Hepatocyte (in vitro differentiated cells): ENCODE measurements around the gene XDH. TPM values are rescaled to one million over a fixed set of nuclear protein-coding genes. Genes with fewer than 3 reads are reported as not detected.

ENCODE experiments used
- DNase-seq: peaks from one replicate; pipeline ENCODE4 v3.0.0-alpha.2; 2016; ENCODE audit warnings: low spot score
- H2AFZ ChIP-seq: fragments of 200-600 bp; sonication (generic); 2 replicates; pipeline ENCODE4 v1.6.0; 2016; ENCODE audit warnings: antibody characterized with exemption, mild to moderate bottlenecking
- H3K27ac ChIP-seq: fragments of 200-600 bp; sonication (generic); 2 replicates; pipeline ENCODE4 v1.5.1; 2016; ENCODE audit warnings: mild to moderate bottlenecking
- H3K27me3 ChIP-seq: fragments of 200-600 bp; sonication (generic); 2 replicates; pipeline ENCODE4 v1.6.1; 2016
- H3K36me3 ChIP-seq: fragments of 200-600 bp; sonication (generic); replicated peaks from 2 replicates; pipeline ENCODE4 v1.5.1; 2016; ENCODE audit warnings: low read depth; ENCODE audit not compliant: insufficient read depth
- H3K4me1 ChIP-seq: fragments of 200-600 bp; sonication (generic); 2 replicates; pipeline ENCODE4 v1.5.1; 2016; ENCODE audit warnings: mild to moderate bottlenecking, moderate library complexity; ENCODE audit not compliant: insufficient read depth
- H3K4me2 ChIP-seq: fragments of 200-600 bp; sonication (generic); 2 replicates; pipeline ENCODE4 v1.6.0; 2016
- H3K4me3 ChIP-seq: fragments of 200-600 bp; sonication (generic); 2 replicates; pipeline ENCODE4 v1.5.1; 2016; ENCODE audit warnings: mild to moderate bottlenecking
- H3K79me2 ChIP-seq: fragments of 200-600 bp; sonication (generic); 2 replicates; pipeline ENCODE4 v1.6.0; 2017; ENCODE audit warnings: mild to moderate bottlenecking
- H3K9me2 ChIP-seq: fragments of 200-600 bp; sonication (generic); replicated peaks from 2 replicates; pipeline ENCODE4 v1.6.0; 2017; ENCODE audit warnings: mild to moderate bottlenecking; ENCODE audit not compliant: insufficient read depth
- H3K9me3 ChIP-seq: fragments of 200-600 bp; sonication (generic); 2 replicates; pipeline ENCODE4 v1.5.1; 2016; ENCODE audit warnings: low read depth, mild to moderate bottlenecking
- H4K20me1 ChIP-seq: fragments of 200-600 bp; sonication (generic); 2 replicates; pipeline ENCODE4 v1.6.0; 2016; ENCODE audit warnings: mild to moderate bottlenecking; ENCODE audit not compliant: insufficient read depth, poor library complexity, severe bottlenecking
- CTCF ChIP-seq: fragments of 200-600 bp; sonication (generic); IDR thresholded peaks from 2 replicates; pipeline ENCODE4 v1.5.1; 2016; ENCODE audit warnings: antibody characterized with exemption, mild to moderate bottlenecking; ENCODE audit not compliant: poor library complexity
- EZH2 ChIP-seq: fragments of 200-600 bp; sonication (generic); IDR thresholded peaks from 2 replicates; pipeline ENCODE4 v1.6.1; 2016; ENCODE audit warnings: antibody characterized with exemption, mild to moderate bottlenecking, borderline replicate concordance
- EZH2phosphoT487 ChIP-seq: fragments of 200-600 bp; sonication (generic); IDR thresholded peaks from one replicate; pipeline ENCODE4 v1.6.1; 2018; ENCODE audit warnings: antibody characterized with exemption, mild to moderate bottlenecking, low read depth, moderate library complexity; ENCODE audit not compliant: unreplicated experiment, severe bottlenecking
- whole genome bisulfite sequencing: methylation state at CpG from one replicate; pipeline ENCODE4 v1.1.6; 2016; ENCODE audit warnings: low lambda C conversion rate; ENCODE audit errors: missing lambda C conversion rate; 5-methylcytosine and 5-hydroxymethylcytosine counted together
- polyA plus RNA-seq: library from polyadenylated mRNA; unstranded; fragments of >200 nt; fragmentation: Nextera tagmentation; extraction: Ambion mirVana; gene quantifications from 2 replicates; pipeline ENCODE4 v1.2.1, GENCODE V29; 2016
- total RNA-seq: library from RNA; depleted of rRNA; stranded (reverse); fragments of >200 nt; gene quantifications from 2 replicates; pipeline ENCODE4 v1.2.3, GENCODE V29; 2014

XDH gene
- total and polyA plus RNA-seq, 2 experiments from 2014 or later, result 1.6 to 6.7 TPM

- Histone ChIP-seq H3K9me3 (no peaks in the 10 kb centered on the region), H2AFZ (no peak overlapping the region), H4K20me1 (no peaks in the 10 kb centered on the region), H3K4me2 (no peak overlapping the region), H3K27me3 (no peaks in the 10 kb centered on the region), H3K9me2 (no peaks in the 10 kb centered on the region), H3K27ac (no peak overlapping the region), H3K79me2 (no peaks in the 10 kb centered on the region), H3K4me3 (no peak overlapping the region), H3K4me1 (no peaks in the 10 kb centered on the region), H3K36me3 (no peaks in the 10 kb centered on the region)
- no peak for DNase-seq
- no peak for TF ChIP-seq CTCF
- TF ChIP-seq EZH2, result no peak
- 88% methylated on average over 4 of the region's 4 CpGs for WGBS
Measured at GRCh38 chr2:31397094-31397493, 17.4 kb downstream of the XDH start.

- no peak for DNase-seq
- Histone ChIP-seq H3K4me3 (no peak overlapping the region), H3K79me2 (no peaks in the 10 kb centered on the region), H3K4me1 (no peaks in the 10 kb centered on the region), H2AFZ (no peak overlapping the region), H3K36me3 (no peaks in the 10 kb centered on the region), H3K4me2 (no peak overlapping the region), H4K20me1 (no peaks in the 10 kb centered on the region), H3K27me3 (no peaks in the 10 kb centered on the region), H3K9me2 (no peaks in the 10 kb centered on the region), H3K27ac (no peak overlapping the region), H3K9me3 (no peaks in the 10 kb centered on the region)
- no peak for TF ChIP-seq CTCF
- no peak for TF ChIP-seq EZH2phosphoT487
- no peak for TF ChIP-seq EZH2
Measured at GRCh38 chr2:31390324-31390723, 24.2 kb downstream of the XDH start.

- no peaks in the 10 kb centered on the region for H3K4me1 ChIP-seq
- no peaks in the 10 kb centered on the region for H3K27me3 ChIP-seq
- no peak overlapping the region for H3K27ac ChIP-seq
- H3K79me2 ChIP-seq, result no peaks in the 10 kb centered on the region
- no peak overlapping the region for H2AFZ ChIP-seq
- TF ChIP-seq EZH2phosphoT487 (no peak), EZH2 (no peak), CTCF (no peak)
- no peak overlapping the region for H3K4me3 ChIP-seq
- no peak for DNase-seq
- no peaks in the 10 kb centered on the region for H4K20me1 ChIP-seq
- H3K4me2 ChIP-seq, result no peak overlapping the region
- 94% methylated on average over 4 of the region's 4 CpGs for WGBS
- no peaks in the 10 kb centered on the region for H3K9me2 ChIP-seq
- no peaks in the 10 kb centered on the region for H3K36me3 ChIP-seq
- H3K9me3 ChIP-seq, result no peaks in the 10 kb centered on the region
Measured at GRCh38 chr2:31388736-31389135, 25.8 kb downstream of the XDH start.

GRCh38 chr2:31387850-31388249 is 26.7 kb downstream of the XDH start:
- no peak for DNase-seq
- no peak overlapping the region for H3K4me2 ChIP-seq
- TF ChIP-seq EZH2 (no peak), CTCF (no peak), EZH2phosphoT487 (no peak)
- no peaks in the 10 kb centered on the region for H3K9me3 ChIP-seq
- no peak overlapping the region for H3K4me3 ChIP-seq
- 75% methylated on average over 8 of the region's 8 CpGs for WGBS
- no peaks in the 10 kb centered on the region for H3K4me1 ChIP-seq
- no peaks in the 10 kb centered on the region for H3K9me2 ChIP-seq
- H2AFZ ChIP-seq, result no peak overlapping the region
- no peaks in the 10 kb centered on the region for H3K79me2 ChIP-seq
- H4K20me1 ChIP-seq, result no peaks in the 10 kb centered on the region
- no peaks in the 10 kb centered on the region for H3K36me3 ChIP-seq
- no peak overlapping the region for H3K27ac ChIP-seq
- H3K27me3 ChIP-seq, result no peaks in the 10 kb centered on the region
